ENCODE results near the gene NEDD4L.
"Not testable (repeated sequence)": the region's sequence is repeated elsewhere in the genome, so short reads cannot be mapped to it uniquely, and the experiment has no call there.

Gene NEDD4L

GRCh38 chr18:58408665-58409064 is 364.6 kb downstream of the NEDD4L start:
- no peak for DNase-seq

DNA sequence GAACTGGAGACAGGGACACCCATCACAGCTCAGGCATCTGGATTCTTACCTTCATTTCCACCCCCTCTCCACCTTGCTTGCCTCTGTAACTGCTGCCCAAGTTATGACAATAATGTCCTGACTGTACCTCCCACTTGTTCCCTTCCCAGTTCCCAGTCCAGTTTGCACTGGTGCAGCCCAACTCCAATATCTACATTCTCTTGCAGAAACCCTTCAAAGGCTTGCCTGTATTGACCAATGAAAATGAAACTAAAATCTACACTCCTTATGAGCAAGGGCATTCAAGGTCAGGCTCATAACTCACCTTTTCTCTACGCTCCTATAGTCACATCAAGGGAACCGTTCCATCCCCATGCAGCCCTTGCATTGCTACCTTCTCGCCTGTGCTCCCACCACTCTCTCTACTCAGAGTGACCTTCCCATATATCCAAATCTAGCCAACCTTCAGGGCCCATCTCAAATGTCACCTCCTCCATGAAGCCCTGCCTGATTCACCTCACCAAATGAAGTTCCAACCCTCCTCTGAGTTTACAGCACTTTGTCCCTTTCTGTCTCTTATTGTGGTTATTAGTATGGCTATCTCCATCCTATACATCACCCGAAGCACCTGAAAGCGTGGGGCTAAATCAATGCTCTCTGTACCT is 365.9 kb downstream of the NEDD4L start:
- no peak for DNase-seq

DNA sequence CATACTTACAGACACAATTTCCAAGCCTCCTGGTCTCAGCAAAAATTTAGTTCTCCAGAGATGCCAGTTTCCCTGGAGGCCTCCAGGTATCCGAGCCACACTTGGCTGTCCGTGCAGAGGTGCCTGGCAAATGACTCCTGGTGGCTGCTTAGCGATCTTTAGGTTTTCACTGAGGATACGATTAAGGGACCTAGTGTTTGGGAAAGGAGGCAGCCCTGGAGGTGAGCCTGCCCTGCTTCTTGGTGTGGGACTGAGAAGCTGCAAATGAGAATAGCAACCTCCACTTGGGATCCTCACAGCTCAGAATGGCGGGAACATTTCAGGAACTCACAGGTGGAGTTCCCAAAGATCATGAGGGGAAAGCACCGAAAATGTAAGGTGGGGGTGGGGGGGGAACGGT is 367.3 kb downstream of the NEDD4L start:
- DNase-seq: no peak

DNA sequence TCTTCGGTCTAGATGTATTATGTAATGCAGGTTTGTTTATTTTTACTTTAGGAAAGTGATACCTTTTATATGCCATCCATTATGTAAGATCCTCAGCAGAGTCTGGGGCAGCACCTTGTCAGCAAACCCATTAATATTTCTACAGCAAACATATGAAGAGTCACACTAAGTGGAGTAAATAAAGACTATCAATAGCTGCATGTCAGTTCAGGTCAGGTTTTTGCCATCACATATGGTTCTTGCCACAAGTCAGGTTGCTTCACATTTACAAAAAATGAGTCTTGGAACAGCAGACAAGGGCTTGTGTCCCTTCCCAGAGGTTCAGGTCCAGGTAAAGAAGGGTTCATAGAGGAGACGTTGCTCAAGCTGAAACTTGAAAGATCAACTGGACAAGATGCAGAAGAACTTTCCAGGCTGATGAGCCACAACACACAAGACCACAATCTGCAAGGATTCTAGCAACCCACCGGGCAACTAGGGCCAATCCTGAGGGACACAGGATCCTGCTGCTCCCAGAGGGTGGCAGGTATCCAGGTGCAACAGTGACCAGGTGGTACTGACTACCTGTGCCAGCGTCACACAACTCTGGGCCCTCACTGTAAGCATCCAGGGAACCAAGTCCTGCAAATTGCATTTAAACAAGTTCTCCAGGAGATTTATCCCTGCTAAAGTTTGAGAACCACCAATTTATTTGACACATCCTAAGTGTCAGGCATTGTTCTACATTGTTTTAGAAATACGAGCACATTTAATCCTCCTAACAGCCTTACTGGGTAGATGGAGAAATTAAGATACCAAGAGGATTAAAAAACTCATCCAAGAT is 369.0 kb downstream of the NEDD4L start:
- DNase-seq: no peak

DNA sequence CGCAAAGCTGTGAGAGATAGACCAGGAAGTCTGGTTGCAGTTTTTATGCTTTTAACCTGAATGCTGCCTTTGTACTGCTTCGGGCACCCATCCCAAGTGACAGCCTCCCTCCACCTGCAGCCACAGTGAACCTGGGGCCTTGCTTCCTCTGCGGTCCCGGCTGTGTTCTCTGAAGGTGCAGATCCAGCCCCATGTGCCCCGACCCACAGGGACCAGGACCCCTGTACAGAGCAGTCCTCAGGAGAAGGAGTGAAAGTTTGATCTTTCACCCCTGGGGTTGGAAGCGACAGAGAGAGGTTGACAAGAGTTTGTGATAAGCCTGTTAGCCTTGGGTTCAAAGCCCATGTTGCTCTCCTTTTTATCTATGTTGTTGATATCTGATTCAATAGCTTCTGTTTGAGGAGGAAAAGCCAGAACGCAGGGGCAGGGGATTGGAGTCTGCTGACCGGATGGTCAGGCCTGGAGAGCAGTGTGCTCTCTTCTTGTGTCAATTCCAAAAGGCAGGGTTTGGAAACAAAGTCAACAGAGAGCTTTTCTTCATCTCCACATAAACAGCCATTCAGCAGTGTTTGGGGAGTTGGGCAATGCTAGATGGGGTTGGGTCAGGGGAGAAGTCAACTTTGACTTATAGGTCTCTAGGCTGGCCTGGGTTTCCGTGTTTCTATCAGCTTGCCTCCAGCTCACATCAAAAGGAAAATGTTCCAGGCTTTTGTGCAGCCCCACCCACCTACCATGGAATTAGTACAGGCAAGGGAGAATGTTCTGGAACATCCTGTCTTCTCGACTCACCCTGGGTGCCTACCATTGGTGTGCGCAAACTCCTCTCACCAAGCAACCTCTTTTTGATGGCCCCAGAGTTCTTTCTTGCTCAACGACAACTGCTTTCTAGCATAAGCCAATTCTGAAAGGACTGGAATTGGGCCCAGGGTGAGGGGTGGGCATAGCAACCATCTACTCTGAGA is 369.9 kb downstream of the NEDD4L start:
- DNase-seq: no peak

GRCh38 chr18:58416014-58416703 is 372.1 kb downstream of the NEDD4L start:
- DNase-seq: no peak

GRCh38 chr18:58416704-58417683 is 373.0 kb downstream of the NEDD4L start:
- no peak for DNase-seq

DNA sequence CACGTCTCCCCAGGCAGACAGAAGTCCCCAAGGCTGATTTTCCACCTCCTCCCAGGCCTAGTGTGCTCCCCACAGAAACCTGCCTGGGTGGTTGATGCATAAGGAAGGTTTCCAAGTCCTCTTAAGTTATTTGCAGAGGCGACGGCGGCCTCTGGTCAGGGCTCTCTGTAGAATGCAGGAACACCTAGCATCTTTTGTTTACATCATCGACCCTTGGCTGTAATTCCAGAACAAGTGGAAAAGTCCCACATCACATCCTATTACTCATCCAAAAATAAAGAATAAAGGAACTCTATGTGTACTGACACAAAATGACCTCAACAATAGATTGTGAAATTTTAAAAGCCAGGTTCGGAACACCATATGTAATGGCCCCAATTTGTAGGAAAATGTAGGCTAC is 373.7 kb downstream of the NEDD4L start:
- DNase-seq: no peak

DNA sequence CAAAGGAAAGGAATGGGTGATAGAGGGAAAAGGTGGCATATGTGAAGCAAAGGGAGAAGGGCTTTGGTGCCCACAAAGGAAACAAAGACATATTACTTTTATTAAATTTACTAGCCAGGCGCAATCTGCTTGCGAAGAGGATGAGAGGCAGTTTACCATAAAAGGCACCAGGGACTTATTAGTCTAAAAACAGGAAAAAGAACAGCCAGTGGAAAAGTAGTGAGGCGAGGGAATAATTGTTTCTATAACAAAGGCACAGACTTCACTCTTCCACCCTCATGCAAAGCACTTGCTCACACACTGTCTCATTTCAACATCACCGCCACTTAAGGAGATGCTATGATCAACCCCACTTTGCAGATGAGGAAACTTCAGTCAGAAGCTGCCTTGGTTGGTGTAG is 374.3 kb downstream of the NEDD4L start:
- DNase-seq: no peak

DNA sequence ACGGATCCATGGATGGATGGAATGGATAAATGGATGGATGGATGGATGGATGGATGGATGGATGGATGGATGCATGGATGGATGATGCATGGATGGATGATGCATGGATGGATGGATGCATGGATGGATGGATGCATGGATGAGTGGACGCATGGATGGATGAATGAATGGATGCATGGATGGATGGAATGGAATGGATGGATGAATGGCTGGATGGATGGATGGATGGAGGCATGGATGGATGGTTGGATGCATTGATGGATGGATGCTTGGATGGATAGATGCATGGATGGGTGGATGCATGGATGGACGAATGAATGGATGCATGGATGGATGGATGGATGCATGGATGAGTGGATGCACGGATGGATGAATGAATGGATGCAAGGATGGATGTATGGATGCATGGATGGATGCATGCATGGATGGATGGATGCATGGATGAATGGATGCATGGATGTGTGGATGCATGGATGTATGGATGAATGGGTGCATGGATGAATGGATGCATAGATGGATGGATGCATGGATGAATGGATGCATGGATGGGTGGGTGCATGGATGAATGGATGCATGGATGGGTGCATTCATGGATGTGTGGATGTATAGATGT is 375.7 kb downstream of the NEDD4L start:
- DNase-seq: no peak

GRCh38 chr18:58426611-58427010 is 382.6 kb downstream of the NEDD4L start:
- DNase-seq: no peak

GRCh38 chr18:58427321-58427720 is 383.3 kb downstream of the NEDD4L start:
- no peak for DNase-seq

DNA sequence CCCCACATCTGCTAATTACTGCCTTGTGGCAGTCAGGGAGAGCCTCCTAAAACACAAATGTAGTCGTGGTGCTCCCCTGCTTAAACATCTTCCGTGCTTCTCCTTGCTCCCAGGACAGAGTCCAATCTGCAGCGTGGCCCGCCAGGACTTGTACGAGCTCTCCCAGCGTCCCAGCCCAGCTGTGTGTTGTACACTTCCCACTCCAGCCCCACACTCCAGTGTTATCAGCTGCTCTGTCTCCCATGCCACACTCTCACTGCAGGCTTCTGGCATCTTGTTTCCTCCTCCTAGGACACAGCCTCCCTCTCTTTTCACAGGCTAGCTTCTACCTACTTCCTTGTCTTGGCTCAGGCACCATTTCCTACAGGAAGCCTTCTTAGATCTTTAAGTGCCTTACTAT is 385.4 kb downstream of the NEDD4L start:
- no peak for DNase-seq

- DNase-seq: no peak
Observed at GRCh38 chr18:58431215-58431614, 387.2 kb downstream of the NEDD4L start.

DNA sequence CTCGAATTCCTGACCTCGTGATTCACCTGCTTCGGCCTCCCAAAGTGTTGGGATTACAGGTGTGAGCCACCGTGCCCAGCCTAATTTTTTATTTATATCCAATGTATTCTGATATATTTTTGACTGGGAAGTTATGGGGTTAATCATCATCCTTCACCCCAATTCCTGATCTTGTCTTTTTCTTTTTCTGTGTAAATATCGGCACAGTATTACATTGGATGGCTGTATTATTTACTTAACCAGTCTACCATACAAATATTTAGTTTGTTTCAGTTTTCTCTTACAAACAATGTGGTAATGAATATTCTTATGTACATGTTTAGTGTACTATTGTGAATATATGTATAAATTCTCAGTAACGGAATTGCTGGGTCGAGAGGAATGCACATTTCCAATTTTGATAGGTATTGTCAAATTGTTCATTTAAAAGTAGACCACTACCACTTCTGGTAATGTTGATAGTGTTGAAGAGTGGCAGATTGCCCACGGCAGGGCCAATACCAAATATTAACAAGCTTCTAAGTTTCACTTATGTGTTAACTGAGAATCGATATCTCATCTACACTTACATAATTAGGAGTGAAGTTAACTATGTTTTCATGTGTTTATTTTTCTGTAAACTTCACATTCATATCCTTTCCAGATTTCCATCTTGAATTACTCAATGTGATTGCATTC is 388.2 kb downstream of the NEDD4L start:
- DNase-seq: no peak

DNA sequence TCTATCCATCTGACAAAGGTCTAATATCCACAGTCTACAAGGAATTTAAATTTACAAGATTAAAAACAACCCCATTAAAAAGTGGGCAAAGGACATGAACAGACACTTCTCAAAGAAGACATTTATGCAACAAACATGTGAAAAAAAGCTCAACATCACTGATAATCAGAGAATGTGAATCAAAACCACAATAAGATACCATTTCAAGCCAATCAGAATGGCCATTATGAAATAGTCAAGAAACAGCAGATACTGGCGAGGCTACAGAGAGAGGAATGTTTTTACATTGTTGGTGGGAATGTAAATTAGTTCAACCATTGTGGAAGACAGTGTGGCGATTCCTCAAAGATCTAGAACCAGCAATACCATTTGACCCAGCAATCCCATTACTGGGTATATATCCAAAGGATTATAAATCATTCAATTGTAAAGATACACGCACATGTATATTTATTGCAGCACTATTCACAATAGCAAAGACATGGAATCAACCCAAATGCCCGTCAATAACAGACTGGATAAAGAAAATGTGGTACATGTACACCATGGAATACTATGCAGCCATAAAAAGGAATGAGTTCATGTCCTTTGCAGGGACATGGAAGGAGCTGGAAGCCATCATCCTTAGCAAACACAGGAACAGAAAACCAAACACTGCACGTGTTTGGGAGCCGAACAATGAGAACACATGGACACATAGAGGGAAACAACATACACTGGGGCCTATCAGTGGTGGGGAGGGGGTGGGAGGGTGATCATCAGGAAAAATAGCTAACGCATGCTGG is 391.4 kb downstream of the NEDD4L start:
- not testable (repeated sequence) for DNase-seq

GRCh38 chr18:58438161-58438957 is 394.3 kb downstream of the NEDD4L start:
- no peak for DNase-seq

- DNase-seq: no peak
Observed at GRCh38 chr18:58438958-58439300, 394.9 kb downstream of the NEDD4L start.

DNA sequence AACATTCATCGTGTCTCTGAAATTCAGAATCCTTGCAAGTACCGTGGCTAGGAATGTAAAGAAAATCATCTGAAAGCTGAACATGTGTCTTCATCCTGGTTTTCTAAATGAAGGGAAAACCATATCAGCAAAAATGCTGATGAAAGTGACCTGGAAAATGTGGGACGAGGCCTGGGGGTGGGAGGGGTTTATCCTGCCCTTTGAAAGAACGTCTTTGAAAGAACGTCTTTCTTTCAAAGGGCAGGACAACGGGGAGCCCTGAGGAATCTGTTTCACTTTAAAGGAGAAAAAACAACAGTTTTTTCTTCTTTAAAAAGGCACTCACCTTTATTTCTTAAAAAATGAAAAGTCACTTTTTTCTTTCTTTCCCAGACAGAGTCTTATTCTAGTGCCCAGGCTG is 399.6 kb downstream of the NEDD4L start:
- no peak for DNase-seq
